Nephron progenitor cell (in vitro differentiated cells): Measurements from ENCODE around the gene PPP1R7.
"Not testable (repeated sequence)": the region's sequence is repeated elsewhere in the genome, so short reads cannot be mapped to it uniquely, and the experiment has no call there.

Experiments used
- DNase-seq: peaks from one replicate; pipeline ENCODE4 v3.0.0; 2021
- H3K27ac Mint-ChIP-seq: 2 replicates; pipeline ENCODE4 v1.8.0; 2021; ENCODE audit warnings: mild to moderate bottlenecking, moderate library complexity, mixed read lengths
- H3K27me3 Mint-ChIP-seq: 2 replicates; pipeline ENCODE4 v1.8.0; 2021; ENCODE audit warnings: mild to moderate bottlenecking, low read depth, mixed read lengths; ENCODE audit not compliant: poor library complexity
- H3K36me3 Mint-ChIP-seq: 2 replicates; pipeline ENCODE4 v1.8.0; 2021; ENCODE audit warnings: low read depth, mixed read lengths
- H3K4me1 Mint-ChIP-seq: 2 replicates; pipeline ENCODE4 v1.8.0; 2021; ENCODE audit warnings: mixed read lengths
- H3K4me3 Mint-ChIP-seq: 2 replicates; pipeline ENCODE4 v1.8.0; 2021; ENCODE audit warnings: mild to moderate bottlenecking, moderate library complexity, mixed read lengths
- H3K9me3 Mint-ChIP-seq: 2 replicates; pipeline ENCODE4 v1.8.0; 2021; ENCODE audit warnings: mild to moderate bottlenecking, moderate library complexity, mixed read lengths
- TF ChIP-seq, protein P1 (sequence below): fragments of 200-600 bp; sonication (generic); IDR thresholded peaks from 2 replicates; pipeline ENCODE4 v1.5.0; 2021; ENCODE audit warnings: antibody characterized with exemption

Gene PPP1R7

DNA sequence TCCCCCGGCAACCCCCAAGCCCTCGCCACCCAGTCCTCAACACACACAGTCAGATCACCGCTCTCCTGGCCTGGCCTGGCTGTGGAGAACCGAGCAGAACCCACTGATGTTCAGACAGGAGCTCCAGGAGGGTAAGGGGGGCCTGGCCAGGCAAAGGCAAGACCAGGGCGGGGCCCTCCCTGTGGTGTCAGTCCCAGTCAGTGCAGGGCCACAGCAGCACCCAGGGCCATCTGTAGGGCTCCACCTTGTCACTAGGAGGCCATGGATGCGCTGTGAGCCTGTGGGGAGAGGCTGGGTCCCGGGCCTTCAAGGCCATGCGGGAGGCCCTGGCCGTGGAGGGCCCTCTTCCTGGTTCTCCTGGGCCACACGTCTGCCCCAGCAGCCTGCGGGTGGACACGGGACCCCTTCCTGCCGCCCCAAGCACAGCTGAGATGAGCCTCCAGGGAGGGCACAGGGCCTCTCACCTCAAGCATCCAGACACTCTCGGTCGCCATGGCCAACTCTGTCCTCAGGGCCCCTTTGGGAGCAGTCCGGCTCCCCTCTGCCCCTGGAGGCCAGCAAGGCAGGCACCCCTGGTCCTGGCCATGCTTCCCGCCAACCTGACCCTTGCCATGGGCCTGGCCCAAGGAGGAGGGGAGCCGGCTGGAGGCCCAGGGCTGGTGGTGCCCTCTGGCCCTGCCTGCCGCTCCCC, 40.2 kb downstream of the PPP1R7 start:
- H3K4me3 Mint-ChIP-seq: no peak overlapping the region
- TF ChIP-seq, protein P1, sequence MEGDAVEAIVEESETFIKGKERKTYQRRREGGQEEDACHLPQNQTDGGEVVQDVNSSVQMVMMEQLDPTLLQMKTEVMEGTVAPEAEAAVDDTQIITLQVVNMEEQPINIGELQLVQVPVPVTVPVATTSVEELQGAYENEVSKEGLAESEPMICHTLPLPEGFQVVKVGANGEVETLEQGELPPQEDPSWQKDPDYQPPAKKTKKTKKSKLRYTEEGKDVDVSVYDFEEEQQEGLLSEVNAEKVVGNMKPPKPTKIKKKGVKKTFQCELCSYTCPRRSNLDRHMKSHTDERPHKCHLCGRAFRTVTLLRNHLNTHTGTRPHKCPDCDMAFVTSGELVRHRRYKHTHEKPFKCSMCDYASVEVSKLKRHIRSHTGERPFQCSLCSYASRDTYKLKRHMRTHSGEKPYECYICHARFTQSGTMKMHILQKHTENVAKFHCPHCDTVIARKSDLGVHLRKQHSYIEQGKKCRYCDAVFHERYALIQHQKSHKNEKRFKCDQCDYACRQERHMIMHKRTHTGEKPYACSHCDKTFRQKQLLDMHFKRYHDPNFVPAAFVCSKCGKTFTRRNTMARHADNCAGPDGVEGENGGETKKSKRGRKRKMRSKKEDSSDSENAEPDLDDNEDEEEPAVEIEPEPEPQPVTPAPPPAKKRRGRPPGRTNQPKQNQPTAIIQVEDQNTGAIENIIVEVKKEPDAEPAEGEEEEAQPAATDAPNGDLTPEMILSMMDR: no peak
- DNase-seq: no peak

DNA sequence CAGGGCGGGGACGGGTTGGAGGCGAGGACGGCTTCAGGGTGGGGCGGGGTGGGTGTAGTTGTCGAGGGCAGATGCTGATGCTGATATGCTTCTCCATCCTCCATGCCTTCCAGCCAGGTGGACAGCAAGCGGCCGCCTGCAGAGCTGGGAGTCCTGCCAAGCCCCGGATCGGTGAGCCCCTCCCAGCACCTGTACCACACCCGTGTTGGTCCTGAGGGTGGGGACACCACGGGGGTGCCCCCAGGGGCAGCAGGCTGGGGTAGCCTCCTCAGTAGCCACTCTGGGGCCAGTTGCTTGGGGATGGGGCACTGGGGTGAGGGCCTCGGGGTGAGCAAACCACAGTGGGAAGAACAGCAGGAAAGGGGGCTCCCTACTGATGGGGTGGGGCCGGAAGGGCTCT, 40.8 kb downstream of the PPP1R7 start:
- no peak for DNase-seq
- Mint-ChIP-seq H3K27me3 (no peaks in the 10 kb centered on the region), H3K9me3 (no peaks in the 10 kb centered on the region), H3K36me3 (no peaks in the 10 kb centered on the region), H3K4me3 (no peak overlapping the region), H3K27ac (no peak overlapping the region), H3K4me1 (peaks cover 23% of the 10 kb centered on the region)
- TF ChIP-seq, protein P1: no peak

More for the DNA sequence above, 40.2 kb downstream of the PPP1R7 start:
- H3K4me1 Mint-ChIP-seq: peaks cover 29% of the 10 kb centered on the region
- no peaks in the 10 kb centered on the region for H3K27me3 Mint-ChIP-seq
- H3K9me3 Mint-ChIP-seq: no peaks in the 10 kb centered on the region
- no peak overlapping the region for H3K27ac Mint-ChIP-seq
- H3K36me3 Mint-ChIP-seq: no peaks in the 10 kb centered on the region

DNA sequence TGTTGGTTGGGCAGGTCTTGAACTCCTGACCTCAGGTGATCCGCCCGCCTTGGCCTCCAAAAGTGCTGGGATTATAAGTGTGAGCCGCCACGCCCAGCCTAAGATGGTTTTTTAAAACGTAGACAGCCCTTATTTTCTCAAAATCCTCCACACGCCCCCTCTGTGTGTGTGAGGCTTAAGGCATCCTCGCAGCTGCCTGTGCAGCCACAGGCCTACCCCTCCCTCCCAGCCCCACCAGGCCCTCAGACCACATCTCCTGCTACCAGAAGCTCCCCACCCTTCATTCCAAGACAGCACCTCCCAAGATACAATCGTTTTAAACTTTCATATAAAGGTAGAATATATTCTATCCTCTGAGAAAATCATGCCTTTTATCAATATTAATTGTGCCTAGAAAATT, 43.0 kb downstream of the PPP1R7 start:
- Mint-ChIP-seq H3K36me3 (no peaks in the 10 kb centered on the region), H3K9me3 (no peaks in the 10 kb centered on the region)

DNA sequence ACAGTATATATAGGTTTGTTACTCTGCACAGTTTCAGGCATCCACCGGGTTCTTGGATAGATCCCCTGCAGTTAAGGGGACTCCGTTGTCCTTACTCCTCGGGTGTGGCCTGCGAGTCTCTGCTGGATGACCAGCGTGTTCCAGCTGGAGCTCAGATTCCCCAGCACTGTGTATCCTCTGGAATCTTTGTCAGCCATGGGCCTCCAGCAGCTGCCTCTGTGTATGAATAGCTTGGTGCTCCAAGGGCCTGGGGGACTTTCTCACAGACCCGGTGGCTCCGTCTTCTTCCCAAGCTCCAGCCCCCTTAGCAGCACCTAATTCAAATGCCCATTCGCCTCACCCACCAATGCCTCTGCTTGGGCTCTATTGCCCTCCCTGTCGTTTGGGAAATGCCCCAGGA, 44.5 kb downstream of the PPP1R7 start:
- Mint-ChIP-seq H3K36me3 (no peaks in the 10 kb centered on the region), H3K9me3 (no peaks in the 10 kb centered on the region), H3K4me3 (no peak overlapping the region), H3K27me3 (no peaks in the 10 kb centered on the region), H3K4me1 (peaks cover 18% of the 10 kb centered on the region), H3K27ac (no peak overlapping the region)
- no peak for DNase-seq
- TF ChIP-seq, protein P1: no peak

More for the DNA sequence above, 43.0 kb downstream of the PPP1R7 start:
- DNase-seq: no peak
- no peak overlapping the region for H3K27ac Mint-ChIP-seq
- no peaks in the 10 kb centered on the region for H3K27me3 Mint-ChIP-seq
- TF ChIP-seq, protein P1: no peak
- no peak overlapping the region for H3K4me3 Mint-ChIP-seq
- peaks cover 11% of the 10 kb centered on the region for H3K4me1 Mint-ChIP-seq

DNA sequence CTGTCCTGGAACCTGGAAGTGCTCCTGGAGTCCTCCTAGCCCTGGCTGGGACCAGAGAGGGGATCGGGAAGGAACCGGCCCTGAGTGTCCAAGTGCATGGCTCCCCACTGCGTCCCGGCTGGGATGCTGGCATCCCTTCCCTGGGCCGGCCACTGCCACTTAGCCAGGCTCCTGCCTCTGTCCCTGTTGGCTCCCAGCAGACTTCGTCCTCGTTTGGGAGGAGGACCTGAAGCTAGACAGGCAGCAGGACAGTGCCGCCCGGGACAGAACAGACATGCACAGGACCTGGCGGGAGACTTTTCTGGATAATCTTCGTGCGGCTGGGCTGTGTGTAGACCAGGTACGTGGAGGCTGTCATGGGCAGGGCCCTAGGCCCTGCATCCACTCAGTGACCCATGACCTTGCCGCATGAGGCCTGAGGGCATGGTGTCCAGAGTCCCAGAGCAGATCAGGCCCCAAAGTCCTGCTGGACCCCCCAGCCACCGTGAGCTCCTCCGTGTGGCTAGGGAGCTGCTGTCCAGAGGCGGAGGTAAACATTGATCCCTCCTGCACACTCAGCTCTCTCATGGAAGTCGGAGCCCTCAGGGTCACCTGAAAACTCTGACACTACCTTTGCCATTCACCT, 45.4 kb downstream of the PPP1R7 start:
- Mint-ChIP-seq H3K4me3 (no peak overlapping the region), H3K4me1 (peaks cover 18% of the 10 kb centered on the region), H3K36me3 (no peaks in the 10 kb centered on the region), H3K27me3 (no peaks in the 10 kb centered on the region), H3K9me3 (no peaks in the 10 kb centered on the region), H3K27ac (no peak overlapping the region)
- no peak for DNase-seq
- TF ChIP-seq, protein P1: no peak

DNA sequence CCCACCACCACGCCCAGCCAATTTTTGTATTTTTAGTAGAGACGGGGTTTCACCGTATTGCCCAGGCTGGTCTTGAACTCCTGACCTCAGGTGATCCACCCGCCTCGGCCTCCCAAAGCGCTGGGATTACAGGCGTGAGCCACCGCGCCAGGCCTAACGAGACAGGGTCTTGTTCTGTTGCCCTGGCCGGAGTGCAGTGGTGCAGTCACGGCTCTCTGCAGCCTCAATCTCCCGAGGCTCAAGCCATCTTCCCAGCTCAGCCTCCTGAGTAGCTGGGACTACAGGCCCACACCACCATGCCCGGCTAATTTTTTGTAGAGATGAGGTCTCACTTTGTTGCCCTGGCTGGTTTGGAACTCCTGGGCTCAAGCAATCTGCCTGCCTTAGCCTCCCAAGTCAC, 47.0 kb downstream of the PPP1R7 start:
- H3K4me3 Mint-ChIP-seq, H3K36me3 Mint-ChIP-seq, H3K27ac Mint-ChIP-seq, H3K27me3 Mint-ChIP-seq, H3K9me3 Mint-ChIP-seq, DNase-seq: not testable (repeated sequence)
- H3K4me1 Mint-ChIP-seq: peaks cover 12% of the 10 kb centered on the region
